HepG2 (cell line): ENCODE results near the gene ORMDL3. TPM values are rescaled to one million over a fixed set of nuclear protein-coding genes. Genes with fewer than 3 reads are reported as not detected.

ENCODE experiments used
- AFF4 ChIP-seq: sonication (generic); formaldehyde crosslinking; IDR thresholded peaks from 2 replicates; pipeline ENCODE4 v1.4.0; 2020; ENCODE audit warnings: missing genetic modification reagents
- GATAD1 ChIP-seq: IDR thresholded peaks from 2 replicates; pipeline ENCODE4 v1.6.1; 2016; ENCODE audit warnings: missing genetic modification reagents, missing compliant biosample characterization
- HNRNPL ChIP-seq: fragments of 200-400 bp; formaldehyde crosslinking; IDR thresholded peaks from 2 replicates; pipeline ENCODE4 v1.6.1; 2017; ENCODE audit warnings: mild to moderate bottlenecking, low read depth, low read length
- HOXA9 ChIP-seq: sonication (generic); formaldehyde crosslinking; IDR thresholded peaks from 2 replicates; pipeline ENCODE4 v1.8.1; 2022; ENCODE audit warnings: missing genetic modification reagents, mild to moderate bottlenecking, moderate library complexity, borderline replicate concordance
- IKZF4 ChIP-seq: sonication (generic); formaldehyde crosslinking; IDR thresholded peaks from 2 replicates; pipeline ENCODE4 v1.5.1; 2020; ENCODE audit warnings: borderline replicate concordance, mild to moderate bottlenecking, low read depth, missing genetic modification reagents; ENCODE audit errors: not compliant biosample characterization
- ISL2 ChIP-seq: sonication (generic); formaldehyde crosslinking; IDR thresholded peaks from 2 replicates; pipeline ENCODE4 v1.5.0; 2020; ENCODE audit warnings: missing genetic modification reagents
- MEF2D ChIP-seq: sonication (generic); formaldehyde crosslinking; IDR thresholded peaks from 2 replicates; pipeline ENCODE4 v1.5.1; 2020; ENCODE audit warnings: mild to moderate bottlenecking, missing genetic modification reagents
- MXI1 ChIP-seq: IDR thresholded peaks from 3 replicates; pipeline ENCODE4 v1.6.1; 2012; ENCODE audit warnings: low read depth, low read length, inconsistent platforms, borderline replicate concordance
- PHF21A ChIP-seq: sonication (generic); formaldehyde crosslinking; IDR thresholded peaks from 2 replicates; pipeline ENCODE4 v1.5.0; 2020; ENCODE audit warnings: mild to moderate bottlenecking, missing genetic modification reagents
- POGZ ChIP-seq: sonication (generic); formaldehyde crosslinking; IDR thresholded peaks from 2 replicates; pipeline ENCODE4 v1.4.0; 2020; ENCODE audit warnings: mild to moderate bottlenecking, missing genetic modification reagents
- PRDM4 ChIP-seq: sonication (generic); formaldehyde crosslinking; IDR thresholded peaks from 2 replicates; pipeline ENCODE4 v1.9.0; 2021; ENCODE audit warnings: missing genetic modification reagents, borderline replicate concordance
- SNAI1 ChIP-seq: sonication (generic); formaldehyde crosslinking; IDR thresholded peaks from 2 replicates; pipeline ENCODE4 v1.5.0; 2020; ENCODE audit warnings: mild to moderate bottlenecking, missing genetic modification reagents, borderline replicate concordance
- TEF ChIP-seq: sonication (generic); formaldehyde crosslinking; IDR thresholded peaks from 2 replicates; pipeline ENCODE4 v1.5.0; 2020; ENCODE audit warnings: missing genetic modification reagents
- YEATS4 ChIP-seq: sonication (generic); formaldehyde crosslinking; IDR thresholded peaks from 2 replicates; pipeline ENCODE4 v1.4.0; 2020; ENCODE audit warnings: missing genetic modification reagents, borderline replicate concordance
- ZBTB46 ChIP-seq: sonication (generic); formaldehyde crosslinking; IDR thresholded peaks from 2 replicates; pipeline ENCODE4 v1.4.0; 2020; ENCODE audit warnings: mild to moderate bottlenecking, missing genetic modification reagents, borderline replicate concordance
- ZNF691 ChIP-seq: sonication (generic); formaldehyde crosslinking; IDR thresholded peaks from 2 replicates; pipeline ENCODE4 v1.4.0; 2020; ENCODE audit warnings: missing genetic modification reagents, low read depth, mild to moderate bottlenecking, borderline replicate concordance
- ZNF75D ChIP-seq: sonication (generic); formaldehyde crosslinking; IDR thresholded peaks from 2 replicates; pipeline ENCODE4 v1.8.1; 2023; ENCODE audit warnings: missing genetic modification reagents, mild to moderate bottlenecking, borderline replicate concordance
- ZSCAN25 ChIP-seq: sonication (generic); formaldehyde crosslinking; IDR thresholded peaks from 2 replicates; pipeline ENCODE4 v1.8.0; 2022; ENCODE audit warnings: mild to moderate bottlenecking, missing genetic modification reagents
- polyA plus RNA-seq, 8 experiments: library from polyadenylated mRNA; depleted of rRNA in 3 of 8; stranded (reverse) in 7 of 8; unstranded in 1 of 8; fragments of >200 nt; fragmentation: Illumina TruSeq in 4 of 8; extraction: Trizol in 4 of 8; gene quantifications; 2 replicates each; pipeline versions ENCODE4 v1.2.1 to v1.2.3, GENCODE V29; 2011 to 2016; ENCODE audit warnings: low read depth in 4 of 8, missing spikeins in 1 of 8, mixed read lengths in 1 of 8; ENCODE audit not compliant: insufficient read depth in 1 of 8
- total RNA-seq, 5 experiments: library from RNA; depleted of rRNA; stranded (reverse); fragments of >200 nt; fragmentation: Illumina TruSeq; extraction: Trizol; gene quantifications; 2 replicates each; pipeline ENCODE4 v1.2.3, GENCODE V29; 2016; ENCODE audit warnings: low read depth in 1 of 5

The ORMDL3 gene
- total and polyA plus RNA-seq, 2 of the 13 experiments (the other 11 are each of a cell fraction or from before 2014, with no cell fraction given) = 181 to 384 TPM

GRCh38 chr17:39927101-39927928, at the start of gene ORMDL3, which contains the start of gene LRRC3C (continued):
- peak; percentile 89; the same call in 2 of the 3 replicates for TF ChIP-seq MXI1
- no peak for TF ChIP-seq ZSCAN25 (CRISPR knock-in tag)
- TF ChIP-seq YEATS4 (CRISPR knock-in tag) = peak; percentile 16; the same call in 1 of the 2 replicates
- TF ChIP-seq ZNF691 (CRISPR knock-in tag) = no peak
- no peak; the same call in 1 of the 2 replicates for TF ChIP-seq HOXA9
- TF ChIP-seq POGZ (CRISPR knock-in tag) = peak; percentile 60; the same call in 1 of the 2 replicates
- TF ChIP-seq AFF4 = 0 out of 2 replicates have a peak, but pooled peaks have one; percentile 26
- TF ChIP-seq ISL2 (CRISPR knock-in tag) = 0 out of 2 replicates have a peak, but pooled peaks have one; percentile 47
- peak; percentile 80; the same call in 1 of the 2 replicates for TF ChIP-seq PRDM4 (CRISPR knock-in tag)
- peak; percentile 94 for TF ChIP-seq GATAD1 (CRISPR knock-in tag)
- TF ChIP-seq ZBTB46 (CRISPR knock-in tag) = no peak; the same call in 1 of the 2 replicates
- no peak; the same call in 1 of the 2 replicates for TF ChIP-seq MEF2D (CRISPR knock-in tag)
- no peak for TF ChIP-seq HNRNPL
- peak; percentile 39 for TF ChIP-seq IKZF4 (CRISPR knock-in tag)
- no peak for TF ChIP-seq TEF
- no peak for TF ChIP-seq SNAI1 (CRISPR knock-in tag)
- peak; percentile 89; the same call in 1 of the 2 replicates for TF ChIP-seq PHF21A (CRISPR knock-in tag)
- no peak for TF ChIP-seq ZNF75D (CRISPR knock-in tag)
